Measurements from ENCODE around the gene INTS11. TPM values are rescaled to one million over a fixed set of nuclear protein-coding genes. Genes with fewer than 3 reads are reported as not detected.

The INTS11 gene
- total and polyA plus RNA-seq, 4 donors, result 26.3 to 40.5 (median 34.5) TPM

DNA sequence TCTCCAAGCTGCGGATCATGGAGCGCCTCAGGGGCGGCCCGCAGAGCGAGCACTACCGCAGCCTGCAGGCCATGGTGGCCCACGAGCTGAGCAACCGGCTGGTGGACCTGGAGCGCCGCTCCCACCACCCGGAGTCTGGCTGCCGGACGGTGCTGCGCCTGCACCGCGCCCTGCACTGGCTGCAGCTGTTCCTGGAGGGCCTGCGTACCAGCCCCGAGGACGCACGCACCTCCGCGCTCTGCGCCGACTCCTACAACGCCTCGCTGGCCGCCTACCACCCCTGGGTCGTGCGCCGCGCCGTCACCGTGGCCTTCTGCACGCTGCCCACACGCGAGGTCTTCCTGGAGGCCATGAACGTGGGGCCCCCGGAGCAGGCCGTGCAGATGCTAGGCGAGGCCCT lies 2.8 kb upstream of the INTS11 start:
- Histone ChIP-seq H3K9ac (ENCODE audit: low read depth in 1 of 2, low read length in 2 of 2) (no peak overlapping the region), H3K27ac (ENCODE audit: low read depth in 1 of 2, low read length in 2 of 2) (no peak overlapping the region), H3K27me3 (ENCODE audit: control insufficient read depth in 4 of 4, insufficient read depth in 4 of 4, low read length in 3 of 4) (no peaks in the 10 kb centered on the region), H3K4me3 (ENCODE audit: low read depth in 1 of 3, low read length in 3 of 3) (no peak overlapping the region), H3K36me3 (ENCODE audit: control insufficient read depth in 4 of 4, insufficient read depth in 3 of 4, low read depth in 1 of 4, low read length in 3 of 4) (peaks cover 0 to 11% (median 6%) of the 10 kb centered on the region in 4 donors), H3K4me1 (ENCODE audit: control insufficient read depth in 4 of 4, insufficient read depth in 4 of 4, low read length in 3 of 4) (peaks cover 12 to 38% (median 26%) of the 10 kb centered on the region in 4 donors), H3K9me3 (ENCODE audit: control insufficient read depth in 4 of 4, low read length in 3 of 4) (no peaks in the 10 kb centered on the region)
- DNase-seq (ENCODE audit: low spot score), result no peak
- 93% methylated on average over 40 of the region's 40 CpGs for WGBS
- no peak for TF ChIP-seq SP1 (IDR thresholded peaks at IDR 0.05)
- TF ChIP-seq TAF1 (conservative IDR thresholded peaks at IDR 0.05), result no peak
- no peak for TF ChIP-seq GABPA (IDR thresholded peaks at IDR 0.05 in 1 of 2, conservative IDR thresholded peaks at IDR 0.05 in 1 of 2)
- no peak for TF ChIP-seq FOXA1 (IDR thresholded peaks at IDR 0.05)
- no peak for TF ChIP-seq YY1 (IDR thresholded peaks at IDR 0.05)
- TF ChIP-seq, protein P1, sequence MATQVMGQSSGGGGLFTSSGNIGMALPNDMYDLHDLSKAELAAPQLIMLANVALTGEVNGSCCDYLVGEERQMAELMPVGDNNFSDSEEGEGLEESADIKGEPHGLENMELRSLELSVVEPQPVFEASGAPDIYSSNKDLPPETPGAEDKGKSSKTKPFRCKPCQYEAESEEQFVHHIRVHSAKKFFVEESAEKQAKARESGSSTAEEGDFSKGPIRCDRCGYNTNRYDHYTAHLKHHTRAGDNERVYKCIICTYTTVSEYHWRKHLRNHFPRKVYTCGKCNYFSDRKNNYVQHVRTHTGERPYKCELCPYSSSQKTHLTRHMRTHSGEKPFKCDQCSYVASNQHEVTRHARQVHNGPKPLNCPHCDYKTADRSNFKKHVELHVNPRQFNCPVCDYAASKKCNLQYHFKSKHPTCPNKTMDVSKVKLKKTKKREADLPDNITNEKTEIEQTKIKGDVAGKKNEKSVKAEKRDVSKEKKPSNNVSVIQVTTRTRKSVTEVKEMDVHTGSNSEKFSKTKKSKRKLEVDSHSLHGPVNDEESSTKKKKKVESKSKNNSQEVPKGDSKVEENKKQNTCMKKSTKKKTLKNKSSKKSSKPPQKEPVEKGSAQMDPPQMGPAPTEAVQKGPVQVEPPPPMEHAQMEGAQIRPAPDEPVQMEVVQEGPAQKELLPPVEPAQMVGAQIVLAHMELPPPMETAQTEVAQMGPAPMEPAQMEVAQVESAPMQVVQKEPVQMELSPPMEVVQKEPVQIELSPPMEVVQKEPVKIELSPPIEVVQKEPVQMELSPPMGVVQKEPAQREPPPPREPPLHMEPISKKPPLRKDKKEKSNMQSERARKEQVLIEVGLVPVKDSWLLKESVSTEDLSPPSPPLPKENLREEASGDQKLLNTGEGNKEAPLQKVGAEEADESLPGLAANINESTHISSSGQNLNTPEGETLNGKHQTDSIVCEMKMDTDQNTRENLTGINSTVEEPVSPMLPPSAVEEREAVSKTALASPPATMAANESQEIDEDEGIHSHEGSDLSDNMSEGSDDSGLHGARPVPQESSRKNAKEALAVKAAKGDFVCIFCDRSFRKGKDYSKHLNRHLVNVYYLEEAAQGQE (IDR thresholded peaks at IDR 0.05), result no peak
- TF ChIP-seq NR2F2 (IDR thresholded peaks at IDR 0.05), result no peak
- TF ChIP-seq, protein P2, sequence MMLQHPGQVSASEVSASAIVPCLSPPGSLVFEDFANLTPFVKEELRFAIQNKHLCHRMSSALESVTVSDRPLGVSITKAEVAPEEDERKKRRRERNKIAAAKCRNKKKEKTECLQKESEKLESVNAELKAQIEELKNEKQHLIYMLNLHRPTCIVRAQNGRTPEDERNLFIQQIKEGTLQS (IDR thresholded peaks at IDR 0.05), result no peak
- TF ChIP-seq EGR1 (IDR thresholded peaks at IDR 0.05; ENCODE audit: low read depth in 2 of 2), result no peak
- TF ChIP-seq, protein P3, sequence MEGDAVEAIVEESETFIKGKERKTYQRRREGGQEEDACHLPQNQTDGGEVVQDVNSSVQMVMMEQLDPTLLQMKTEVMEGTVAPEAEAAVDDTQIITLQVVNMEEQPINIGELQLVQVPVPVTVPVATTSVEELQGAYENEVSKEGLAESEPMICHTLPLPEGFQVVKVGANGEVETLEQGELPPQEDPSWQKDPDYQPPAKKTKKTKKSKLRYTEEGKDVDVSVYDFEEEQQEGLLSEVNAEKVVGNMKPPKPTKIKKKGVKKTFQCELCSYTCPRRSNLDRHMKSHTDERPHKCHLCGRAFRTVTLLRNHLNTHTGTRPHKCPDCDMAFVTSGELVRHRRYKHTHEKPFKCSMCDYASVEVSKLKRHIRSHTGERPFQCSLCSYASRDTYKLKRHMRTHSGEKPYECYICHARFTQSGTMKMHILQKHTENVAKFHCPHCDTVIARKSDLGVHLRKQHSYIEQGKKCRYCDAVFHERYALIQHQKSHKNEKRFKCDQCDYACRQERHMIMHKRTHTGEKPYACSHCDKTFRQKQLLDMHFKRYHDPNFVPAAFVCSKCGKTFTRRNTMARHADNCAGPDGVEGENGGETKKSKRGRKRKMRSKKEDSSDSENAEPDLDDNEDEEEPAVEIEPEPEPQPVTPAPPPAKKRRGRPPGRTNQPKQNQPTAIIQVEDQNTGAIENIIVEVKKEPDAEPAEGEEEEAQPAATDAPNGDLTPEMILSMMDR (IDR thresholded peaks at IDR 0.05; ENCODE audit: low read depth, low read length, missing input control), result no peak
- TF ChIP-seq, protein P4, sequence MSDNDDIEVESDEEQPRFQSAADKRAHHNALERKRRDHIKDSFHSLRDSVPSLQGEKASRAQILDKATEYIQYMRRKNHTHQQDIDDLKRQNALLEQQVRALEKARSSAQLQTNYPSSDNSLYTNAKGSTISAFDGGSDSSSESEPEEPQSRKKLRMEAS (IDR thresholded peaks at IDR 0.05), result no peak
- no peak for TF ChIP-seq FOXA2 (IDR thresholded peaks at IDR 0.05)

DNA sequence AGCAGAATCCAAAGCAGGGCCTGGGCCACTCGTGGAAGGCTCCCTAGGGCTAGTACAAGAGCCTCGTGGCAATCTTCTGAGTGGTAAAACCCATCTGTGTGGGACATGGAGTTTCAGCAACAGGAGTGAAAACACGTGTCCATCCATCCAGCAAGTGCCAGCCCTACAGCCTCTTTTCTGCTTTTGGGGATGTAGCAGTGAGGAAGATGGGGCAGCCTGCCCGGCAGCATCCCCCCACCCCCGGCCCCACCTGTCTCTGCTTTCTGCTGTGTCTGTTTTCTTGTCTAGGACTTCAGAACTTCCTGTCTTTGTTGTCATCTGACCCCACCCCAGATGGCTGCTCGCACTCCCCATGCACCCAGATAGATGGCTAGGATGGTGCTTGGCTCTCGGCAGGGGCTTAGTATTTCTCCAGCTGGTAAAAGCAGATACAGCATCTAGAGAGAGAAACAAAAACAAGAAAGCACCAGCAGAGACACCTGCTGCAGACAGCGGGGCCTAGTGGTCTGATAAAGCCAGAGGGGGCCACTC lies 1.7 kb upstream of the INTS11 start:
- H3K4me3 ChIP-seq (ENCODE audit: low read depth in 1 of 3, low read length in 3 of 3), result peak overlapping the region; percentile 78 to 85 (median 79)
- H3K36me3 ChIP-seq (ENCODE audit: control insufficient read depth in 4 of 4, insufficient read depth in 3 of 4, low read depth in 1 of 4, low read length in 3 of 4), result peaks cover 0 to 11% (median 6%) of the 10 kb centered on the region in 4 donors
- no peak overlapping the region for H3K9ac ChIP-seq (ENCODE audit: low read depth in 1 of 2, low read length in 2 of 2)
- H3K9me3 ChIP-seq (ENCODE audit: control insufficient read depth in 4 of 4, low read length in 3 of 4), result no peaks in the 10 kb centered on the region
- no peak overlapping the region for H3K27ac ChIP-seq (ENCODE audit: low read depth in 1 of 2, low read length in 2 of 2)
- H3K27me3 ChIP-seq (ENCODE audit: control insufficient read depth in 4 of 4, insufficient read depth in 4 of 4, low read length in 3 of 4), result no peaks in the 10 kb centered on the region
- 64% methylated on average over 8 of the region's 8 CpGs for WGBS
- H3K4me1 ChIP-seq (ENCODE audit: control insufficient read depth in 4 of 4, insufficient read depth in 4 of 4, low read length in 3 of 4), result peaks cover 7 to 39% (median 26%) of the 10 kb centered on the region in 4 donors
- DNase-seq (ENCODE audit: low spot score), result no peak
- no peak for TF ChIP-seq HNF4A (conservative IDR thresholded peaks at IDR 0.05)
- no peak for TF ChIP-seq TAF1 (conservative IDR thresholded peaks at IDR 0.05)
- TF ChIP-seq GABPA (IDR thresholded peaks at IDR 0.05 in 1 of 2, conservative IDR thresholded peaks at IDR 0.05 in 1 of 2), result no peak
- no peak for TF ChIP-seq SP1 (IDR thresholded peaks at IDR 0.05)
- TF ChIP-seq, protein P2 (IDR thresholded peaks at IDR 0.05), result no peak
- TF ChIP-seq, protein P1 (IDR thresholded peaks at IDR 0.05), result no peak
- no peak for TF ChIP-seq FOXA2 (IDR thresholded peaks at IDR 0.05)
- no peak for TF ChIP-seq YY1 (IDR thresholded peaks at IDR 0.05)
- TF ChIP-seq, protein P4 (IDR thresholded peaks at IDR 0.05), result no peak
- no peak for TF ChIP-seq RAD21 (IDR thresholded peaks at IDR 0.05)
- TF ChIP-seq RXRA (IDR thresholded peaks at IDR 0.05), result no peak
- TF ChIP-seq EGR1 (IDR thresholded peaks at IDR 0.05; ENCODE audit: low read depth in 2 of 2), result no peak
- TF ChIP-seq HNF4G (IDR thresholded peaks at IDR 0.05), result no peak
- TF ChIP-seq JUND (IDR thresholded peaks at IDR 0.05), result no peak
- TF ChIP-seq NR2F2 (IDR thresholded peaks at IDR 0.05), result no peak
- TF ChIP-seq FOXA1 (IDR thresholded peaks at IDR 0.05), result no peak
- TF ChIP-seq, protein P3 (IDR thresholded peaks at IDR 0.05; ENCODE audit: low read depth, low read length, missing input control), result no peak

All from liver (tissue), 9 donors.